Activated CD4-positive, CD25-positive, alpha-beta regulatory T cell (primary cell): ENCODE results near the gene ADAM15.
A peak's percentile ranks its signal among the peaks of the same experiment; 100 is the strongest.

Experiments
- DNase-seq, 4 experiments: peaks; one replicate each; lab custom pipeline; 2025; lab: John Stamatoyannopoulos, UW

ADAM15 gene

GRCh38 chr1:155070721-155071569, 19.8 kb downstream of the ADAM15 start:
- DNase-seq = peak; percentile 50 to 72 (median 64)

GRCh38 chr1:155071701-155072100, 20.6 kb downstream of the ADAM15 start:
- DNase-seq = no peak

- DNase-seq = no peak
These were observed 21.6 kb downstream of the ADAM15 start for GRCh38 chr1:155072531-155073289.

GRCh38 chr1:155073377-155074242, 22.5 kb downstream of the ADAM15 start:
- DNase-seq = no peak

- no peak for DNase-seq
These were observed 24.4 kb downstream of the ADAM15 start for GRCh38 chr1:155075535-155075934.

GRCh38 chr1:155076371-155076770, 25.3 kb downstream of the ADAM15 start:
- no peak for DNase-seq

- no peak for DNase-seq
These were observed 26.2 kb downstream of the ADAM15 start for GRCh38 chr1:155077346-155077745.

GRCh38 chr1:155077758-155078445, 26.8 kb downstream of the ADAM15 start:
- DNase-seq = no peak

- DNase-seq = peak in 3 of 4 experiments; percentile 24 to 33 (median 24)
These were observed 27.5 kb downstream of the ADAM15 start, which contains the start of gene EFNA3 for GRCh38 chr1:155078469-155079209. TSS of gene EFNA3 (plus strand) at chr1:155078837. CDS start at chr1:155078942, 105 bp downstream.

GRCh38 chr1:155079210-155079486, 28.0 kb downstream of the ADAM15 start:
- no peak for DNase-seq

GRCh38 chr1:155079487-155080311, 28.6 kb downstream of the ADAM15 start:
- no peak for DNase-seq

- no peak for DNase-seq
These were observed 29.5 kb downstream of the ADAM15 start for GRCh38 chr1:155080312-155081228.

- DNase-seq = no peak
These were observed 30.6 kb downstream of the ADAM15 start for GRCh38 chr1:155081472-155082300.

- no peak for DNase-seq
These were observed 31.4 kb downstream of the ADAM15 start for GRCh38 chr1:155082301-155083051.

- DNase-seq = no peak
These were observed 32.0 kb downstream of the ADAM15 start for GRCh38 chr1:155083052-155083541.

- no peak for DNase-seq
These were observed 33.0 kb downstream of the ADAM15 start for GRCh38 chr1:155083865-155084721.
